Cerebellar nuclear complex (tissue), 1 donor: Measurements from ENCODE around the gene LGALS7B.
"Not testable (repeated sequence)": the region's sequence is repeated elsewhere in the genome, so short reads cannot be mapped to it uniquely, and the experiment has no call there.

Experiments used
- DNase-seq, 2 experiments: peaks; one replicate each; lab custom pipeline; 2025; lab: John Stamatoyannopoulos, UW

LGALS7B gene

GRCh38 chr19:38797781-38798180 lies 8.8 kb downstream of the LGALS7B start:
- not testable (repeated sequence) for DNase-seq

- no peak for DNase-seq
Measured at GRCh38 chr19:38799104-38799503, 10.1 kb downstream of the LGALS7B start.

- no peak for DNase-seq
Measured at GRCh38 chr19:38800577-38801347, 11.8 kb downstream of the LGALS7B start.

- DNase-seq: no peak
Measured at GRCh38 chr19:38801359-38802095, 12.5 kb downstream of the LGALS7B start.

GRCh38 chr19:38803543-38803942 lies 14.5 kb downstream of the LGALS7B start:
- DNase-seq: no peak

- DNase-seq: no peak
Measured at GRCh38 chr19:38805180-38805579, 16.2 kb downstream of the LGALS7B start.

- no peak for DNase-seq
Measured at GRCh38 chr19:38806371-38806770, 17.4 kb downstream of the LGALS7B start.

- not testable (repeated sequence) for DNase-seq
Measured at GRCh38 chr19:38807374-38808098, 18.5 kb downstream of the LGALS7B start.

GRCh38 chr19:38808741-38809140 lies 19.7 kb downstream of the LGALS7B start:
- DNase-seq: no peak

GRCh38 chr19:38809592-38810252 lies 20.7 kb downstream of the LGALS7B start:
- no peak for DNase-seq

- no peak for DNase-seq
Measured at GRCh38 chr19:38812009-38812840, 23.2 kb downstream of the LGALS7B start.

- no peak for DNase-seq
Measured at GRCh38 chr19:38812841-38813320, 23.9 kb downstream of the LGALS7B start, which contains the start of gene LGALS4. LGALS4 (minus strand) TSS chr19:38812945; CDS start chr19:38812886, 59 bp downstream.

- no peak for DNase-seq
Measured at GRCh38 chr19:38813323-38813722, 24.3 kb downstream of the LGALS7B start.

- DNase-seq: not testable (repeated sequence)
Measured at GRCh38 chr19:38813932-38814331, 24.9 kb downstream of the LGALS7B start.

GRCh38 chr19:38815059-38816001 lies 26.3 kb downstream of the LGALS7B start:
- DNase-seq: no peak

- no peak for DNase-seq
Measured at GRCh38 chr19:38816131-38816750, 27.2 kb downstream of the LGALS7B start.

- no peak for DNase-seq
Measured at GRCh38 chr19:38817081-38817480, 28.1 kb downstream of the LGALS7B start.

GRCh38 chr19:38819231-38819920 lies 30.4 kb downstream of the LGALS7B start:
- DNase-seq: no peak
